IMR-90 (cell line): ENCODE results near the gene FAM89B. TPM values are rescaled to one million over a fixed set of nuclear protein-coding genes. Genes with fewer than 3 reads are reported as not detected.

ENCODE experiments used
- ATAC-seq: fragments of 200-7000 bp; cut with Tn5 transposase; 2 replicates; pipeline ENCODE4 v1.9.1; 2020; ENCODE audit warnings: low read depth, mild to moderate bottlenecking, moderate library complexity
- BruUV-seq: library from RNA; stranded (reverse); fragments of 400-500 nt; replicated peaks from 2 replicates; lab custom pipeline; 2021; lab: Mats Ljungman, UMichigan
- CTCF ChIA-PET: fragments of 300-600 bp; formaldehyde crosslinking; extraction: SDS; loops from one replicate; lab custom pipeline; 2021; ENCODE audit warnings: antibody characterized with exemption; lab: Yijun Ruan, JAX
- POLR2A ChIA-PET: fragments of 300-600 bp; sonication (Branson Sonifier 250); formaldehyde crosslinking; loops from one replicate; lab custom pipeline; 2022; ENCODE audit warnings: antibody characterized with exemption; ENCODE audit not compliant: unreplicated experiment; lab: Charles Lee
- DNase-seq: peaks from one replicate; pipeline ENCODE4 v3.0.0; 2013
- H2AFZ ChIP-seq: replicated peaks from 2 replicates; pipeline ENCODE3; 2013; ENCODE audit warnings: low read length, mild to moderate bottlenecking; ENCODE audit not compliant: poor library complexity
- H2AK5ac ChIP-seq: 2 replicates; pipeline ENCODE4 v1.6.1; 2013; ENCODE audit warnings: low read depth, low read length, inconsistent platforms
- H2AK9ac ChIP-seq: replicated peaks from 2 replicates; pipeline ENCODE3; 2013; ENCODE audit warnings: mild to moderate bottlenecking, low read depth, low read length, moderate library complexity; ENCODE audit not compliant: poor library complexity
- H2BK120ac ChIP-seq: 2 replicates; pipeline ENCODE4 v1.6.1; 2013; ENCODE audit warnings: low read depth, low read length, inconsistent platforms
- H2BK15ac ChIP-seq: 3 replicates; pipeline ENCODE4 v1.6.1; 2013; ENCODE audit warnings: low read depth, low read length, inconsistent platforms
- H2BK20ac ChIP-seq: 2 replicates; pipeline ENCODE4 v1.6.1; 2013; ENCODE audit warnings: low read depth, mild to moderate bottlenecking, inconsistent platforms, low read length, moderate library complexity
- H2BK5ac ChIP-seq: 2 replicates; pipeline ENCODE4 v1.6.1; 2013; ENCODE audit warnings: mild to moderate bottlenecking, low read depth, low read length, inconsistent platforms; ENCODE audit not compliant: poor library complexity, severe bottlenecking
- H3K14ac ChIP-seq: replicated peaks from 2 replicates; pipeline ENCODE4 v1.6.1; 2013; ENCODE audit warnings: low read depth, low read length, inconsistent platforms
- H3K18ac ChIP-seq: 2 replicates; pipeline ENCODE4 v1.6.1; 2013; ENCODE audit warnings: low read depth, low read length, control low read depth
- H3K23ac ChIP-seq: 2 replicates; pipeline ENCODE4 v1.6.1; 2013; ENCODE audit warnings: low read depth, low read length, inconsistent platforms
- H3K27ac ChIP-seq: 2 replicates; pipeline ENCODE4 v1.5.1; 2013; ENCODE audit warnings: mild to moderate bottlenecking, control low read depth, low read length; ENCODE audit not compliant: insufficient read depth
- H3K27me3 ChIP-seq: 2 replicates; pipeline ENCODE4 v1.6.1; 2013; ENCODE audit warnings: low read length; ENCODE audit not compliant: control insufficient read depth, insufficient read depth
- H3K36me3 ChIP-seq: 2 replicates; pipeline ENCODE4 v1.6.1; 2013; ENCODE audit warnings: low read length, mixed read lengths; ENCODE audit not compliant: control insufficient read depth, insufficient read depth
- H3K4ac ChIP-seq: 2 replicates; pipeline ENCODE4 v1.6.1; 2013; ENCODE audit warnings: low read depth, low read length, inconsistent platforms
- H3K4me1 ChIP-seq: 2 replicates; pipeline ENCODE4 v1.6.1; 2013; ENCODE audit warnings: low read length, mixed read lengths; ENCODE audit not compliant: control insufficient read depth, insufficient read depth
- H3K4me2 ChIP-seq: 2 replicates; pipeline ENCODE4 v1.6.1; 2013; ENCODE audit warnings: low read depth, mild to moderate bottlenecking, control low read depth, low read length, moderate library complexity
- H3K4me3 ChIP-seq: 2 replicates; pipeline ENCODE4 v1.5.1; 2013; ENCODE audit warnings: low read depth, mild to moderate bottlenecking, control low read depth, low read length, moderate library complexity; ENCODE audit not compliant: insufficient read depth
- H3K56ac ChIP-seq: 2 replicates; pipeline ENCODE4 v1.6.1; 2013; ENCODE audit warnings: low read length, inconsistent platforms; ENCODE audit not compliant: insufficient read depth; ENCODE audit errors: extremely low read depth
- H3K79me1 ChIP-seq, 2 experiments: 2 replicates each; pipeline ENCODE4 v1.6.1; 2013; ENCODE audit warnings: low read length in 2 of 2, inconsistent platforms in 1 of 2, low read depth in 1 of 2
- H3K9ac ChIP-seq: 2 replicates; pipeline ENCODE4 v1.6.1; 2013; ENCODE audit warnings: low read depth, low read length, control low read depth
- H3K9me1 ChIP-seq: 2 replicates; pipeline ENCODE4 v1.6.1; 2013; ENCODE audit warnings: low read length, inconsistent platforms; ENCODE audit not compliant: insufficient read depth
- H3K9me3 ChIP-seq: 2 replicates; pipeline ENCODE4 v1.6.1; 2013; ENCODE audit warnings: low read length; ENCODE audit not compliant: control insufficient read depth, insufficient read depth
- H4K20me1 ChIP-seq: 2 replicates; pipeline ENCODE4 v1.6.1; 2013; ENCODE audit warnings: low read length, inconsistent platforms; ENCODE audit not compliant: insufficient read depth
- H4K5ac ChIP-seq: 2 replicates; pipeline ENCODE4 v1.6.1; 2013; ENCODE audit warnings: mild to moderate bottlenecking, low read depth, low read length, control low read depth
- H4K8ac ChIP-seq, 2 experiments: 2 replicates each; pipeline ENCODE4 v1.6.1; 2013; ENCODE audit warnings: low read depth in 2 of 2, low read length in 2 of 2, control low read depth in 1 of 2, inconsistent platforms in 1 of 2
- H4K91ac ChIP-seq: 2 replicates; pipeline ENCODE4 v1.6.1; 2013; ENCODE audit warnings: low read depth, low read length, inconsistent platforms; ENCODE audit not compliant: insufficient read depth
- BHLHE40 ChIP-seq: fragments of 150-350 bp; IDR thresholded peaks from 2 replicates; pipeline ENCODE4 v1.6.1; 2016; ENCODE audit warnings: mild to moderate bottlenecking, low read depth, low read length
- CEBPB ChIP-seq: IDR thresholded peaks from 2 replicates; pipeline ENCODE4 v1.6.1; 2012; ENCODE audit warnings: low read depth, low read length, improper control_type of control experiment
- CHD1 ChIP-seq: IDR thresholded peaks from 2 replicates; pipeline ENCODE4 v1.6.1; 2012; ENCODE audit warnings: low read depth, low read length, improper control_type of control experiment
- FOS ChIP-seq: fragments of 150-350 bp; IDR thresholded peaks from 2 replicates; pipeline ENCODE4 v1.6.1; 2016; ENCODE audit warnings: low read depth, low read length
- MAFK ChIP-seq: IDR thresholded peaks from 2 replicates; pipeline ENCODE4 v1.6.1; 2012; ENCODE audit warnings: low read depth, low read length, improper control_type of control experiment
- MAZ ChIP-seq: IDR thresholded peaks from 2 replicates; pipeline ENCODE4 v1.6.1; 2012; ENCODE audit warnings: low read depth, mild to moderate bottlenecking, low read length, improper control_type of control experiment, moderate library complexity, borderline replicate concordance
- MXI1 ChIP-seq: IDR thresholded peaks from 2 replicates; pipeline ENCODE4 v1.6.1; 2012; ENCODE audit warnings: low read depth, mild to moderate bottlenecking, low read length, moderate library complexity, borderline replicate concordance
- NFE2L2 ChIP-seq: fragments of 150-350 bp; IDR thresholded peaks from 2 replicates; pipeline ENCODE4 v1.6.1; 2016; ENCODE audit warnings: low read depth, mild to moderate bottlenecking, low read length
- POLR2A ChIP-seq: IDR thresholded peaks from 2 replicates; pipeline ENCODE4 v1.6.1; 2012; ENCODE audit warnings: mild to moderate bottlenecking, low read depth, low read length
- RAD21 ChIP-seq: IDR thresholded peaks from 2 replicates; pipeline ENCODE4 v1.6.1; 2012; ENCODE audit warnings: low read length, improper control_type of control experiment
- RCOR1 ChIP-seq: IDR thresholded peaks from 2 replicates; pipeline ENCODE4 v1.6.1; 2012; ENCODE audit warnings: mild to moderate bottlenecking, low read length, improper control_type of control experiment; ENCODE audit not compliant: insufficient replicate concordance
- RFX5 ChIP-seq: IDR thresholded peaks from 2 replicates; pipeline ENCODE4 v1.8.0; 2012; ENCODE audit warnings: low read depth, mild to moderate bottlenecking, low read length, moderate library complexity
- USF2 ChIP-seq: fragments of 150-350 bp; IDR thresholded peaks from 2 replicates; pipeline ENCODE4 v1.6.1; 2017; ENCODE audit warnings: mild to moderate bottlenecking, antibody characterized with exemption, low read length, low read depth
- WGBS, 2 experiments: methylation state at CpG; one replicate each; pipeline versions ENCODE4 v1.1.5 to v1.1.7; 2013; ENCODE audit warnings: missing lambda C conversion rate in 2 of 2; ENCODE audit not compliant: insufficient read length in 1 of 2; ENCODE audit errors: extremely low coverage in 2 of 2; 5-methylcytosine and 5-hydroxymethylcytosine counted together
- dilution Hi-C: fragments of 300-500 bp; cut with HindIII; formaldehyde crosslinking; loops from one replicate; pipeline ENCODE4 v1.14.3; 2018; ENCODE audit warnings: low sequenced_read_pairs; ENCODE audit not compliant: unreplicated experiment
- in situ Hi-C: fragments of 300-500 bp; cut with MboI; formaldehyde crosslinking; loops from 3 replicates; pipeline ENCODE4 v1.14.3; 2019; ENCODE audit warnings: low sequenced_read_pairs, inconsistent platforms, mixed read lengths
- intact Hi-C: fragments of 100-400 bp; cut with micrococcal nuclease; formaldehyde crosslinking; loops from 2 replicates; pipeline ENCODE4 v1.10.0; 2022
- polyA plus RNA-seq, 3 experiments: library from polyadenylated mRNA; depleted of rRNA; stranded (reverse); fragments of >200 nt; gene quantifications; 2 replicates each; pipeline ENCODE4 v1.2.3, GENCODE V29; 2012; ENCODE audit warnings: low replicate concordance in 1 of 3
- total RNA-seq: library from RNA; depleted of rRNA; stranded (reverse); fragments of >200 nt; gene quantifications from 2 replicates; pipeline ENCODE4 v1.2.3, GENCODE V29; 2012
- TF ChIP-seq, protein P1 (sequence below): conservative IDR thresholded peaks from 2 replicates; pipeline ENCODE4 v1.5.1; 2012; ENCODE audit warnings: mild to moderate bottlenecking, low read depth, low read length, improper control_type of control experiment

FAM89B gene
- total and polyA plus RNA-seq, 2 of the 4 experiments (the other 2 are of a cell fraction), result 12.0 to 65.5 TPM

GRCh38 chr11:65541093-65541982 is 31.0 kb upstream of the FAM89B start:
- no peak for DNase-seq
- no peak overlapping the region for H2BK20ac ChIP-seq
- H3K36me3 ChIP-seq, result peaks cover 43% of the 10 kb centered on the region; the same call in 1 of the 2 replicates
- no peaks in the 10 kb centered on the region for H3K27me3 ChIP-seq
- peaks cover 5% of the 10 kb centered on the region; the same call in 1 of the 2 replicates for H3K4me1 ChIP-seq
- peak overlapping the region; percentile 69 for H4K91ac ChIP-seq
- CTCF ChIA-PET, result interaction anchor here (0.7 to 2.8 kb wide), 8 partner anchors 10 to 53 kb away, joined by 3 to 15 read pairs (median 8); partner anchors contain the start of genes FAM89B, SCYL1 and ZNRD2
- peak overlapping the region; percentile 75; the same call in 1 of the 2 replicates for H3K14ac ChIP-seq
- H3K9me3 ChIP-seq, result no peaks in the 10 kb centered on the region
- peaks cover 3 to 9% of the 10 kb centered on the region in 2 experiments; a peak in 2 of 4 replicates for H3K79me1 ChIP-seq
- WGBS, 2 experiments, result 46% methylated on average over 6 of the region's 18 CpGs; no CpG with 5 or more reads in 1 of the 2 experiments
- H3K27ac ChIP-seq, result peak overlapping the region; percentile 63
- H3K18ac ChIP-seq, result no peak overlapping the region
- 0 out of 2 replicates have a peak overlapping the region, but pooled peaks have one; percentile 10 for H3K4me3 ChIP-seq
- H3K56ac ChIP-seq, result 0 out of 2 replicates have a peak overlapping the region, but pooled peaks have one; percentile 11
- peak overlapping the region; percentile 54 for H3K4me2 ChIP-seq
- peak overlapping the region; percentile 85 for H3K4ac ChIP-seq
- H2AK5ac ChIP-seq, result peak overlapping the region; percentile 94
- ATAC-seq, result no peak
- in situ Hi-C loops (no loop called here), dilution Hi-C loops (no loop called here), intact Hi-C loops (loop anchor here (1.0 kb wide), 1 partner anchor 29 kb away; the partner anchor contains the start of gene ZNRD2)
- peak overlapping the region; percentile 65 for H2BK5ac ChIP-seq
- no peaks in the 10 kb centered on the region; the same call in 1 of the 2 replicates for H3K9me1 ChIP-seq
- 0 out of 2 replicates have a peak overlapping the region, but pooled peaks have one; percentile 11 for H4K5ac ChIP-seq
- peak overlapping the region; percentile 61; the same call in 1 of the 2 replicates for H2BK120ac ChIP-seq
- H4K20me1 ChIP-seq, result peaks cover 14% of the 10 kb centered on the region; the same call in 1 of the 2 replicates
- POLR2A ChIA-PET, result interaction anchor here (0.5 to 0.6 kb wide), 3 partner anchors 11 to 52 kb away, joined by 3 to 4 read pairs (median 3); no protein-coding TSS in a partner anchor
- H4K8ac ChIP-seq, result peak overlapping the region; percentile 3 to 92; a peak in 3 of 4 replicates
- peak overlapping the region; percentile 96 for H2AK9ac ChIP-seq
- H3K9ac ChIP-seq, result peak overlapping the region; percentile 7; the same call in 1 of the 2 replicates
- H2BK15ac ChIP-seq, result no peak overlapping the region
- H3K23ac ChIP-seq, result peak overlapping the region; percentile 48; the same call in 1 of the 2 replicates
- no TSS peak for BruUV-seq
- H2AFZ ChIP-seq, result peak overlapping the region; percentile 100
- TF ChIP-seq CHD1, result no peak
- TF ChIP-seq RAD21, result no peak
- no peak for TF ChIP-seq CEBPB
- TF ChIP-seq RCOR1, result no peak
- TF ChIP-seq USF2, result no peak
- TF ChIP-seq RFX5, result no peak
- no peak for TF ChIP-seq NFE2L2
- TF ChIP-seq MXI1, result no peak
- no peak for TF ChIP-seq POLR2A
- TF ChIP-seq FOS, result no peak
- TF ChIP-seq, protein P1, sequence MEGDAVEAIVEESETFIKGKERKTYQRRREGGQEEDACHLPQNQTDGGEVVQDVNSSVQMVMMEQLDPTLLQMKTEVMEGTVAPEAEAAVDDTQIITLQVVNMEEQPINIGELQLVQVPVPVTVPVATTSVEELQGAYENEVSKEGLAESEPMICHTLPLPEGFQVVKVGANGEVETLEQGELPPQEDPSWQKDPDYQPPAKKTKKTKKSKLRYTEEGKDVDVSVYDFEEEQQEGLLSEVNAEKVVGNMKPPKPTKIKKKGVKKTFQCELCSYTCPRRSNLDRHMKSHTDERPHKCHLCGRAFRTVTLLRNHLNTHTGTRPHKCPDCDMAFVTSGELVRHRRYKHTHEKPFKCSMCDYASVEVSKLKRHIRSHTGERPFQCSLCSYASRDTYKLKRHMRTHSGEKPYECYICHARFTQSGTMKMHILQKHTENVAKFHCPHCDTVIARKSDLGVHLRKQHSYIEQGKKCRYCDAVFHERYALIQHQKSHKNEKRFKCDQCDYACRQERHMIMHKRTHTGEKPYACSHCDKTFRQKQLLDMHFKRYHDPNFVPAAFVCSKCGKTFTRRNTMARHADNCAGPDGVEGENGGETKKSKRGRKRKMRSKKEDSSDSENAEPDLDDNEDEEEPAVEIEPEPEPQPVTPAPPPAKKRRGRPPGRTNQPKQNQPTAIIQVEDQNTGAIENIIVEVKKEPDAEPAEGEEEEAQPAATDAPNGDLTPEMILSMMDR, result no peak
- no peak for TF ChIP-seq BHLHE40
- TF ChIP-seq MAFK, result no peak
- TF ChIP-seq MAZ, result no peak
